DMS79 (cell line): ENCODE measurements around the gene EPHA2.
"Not testable (repeated sequence)": the region's sequence is repeated elsewhere in the genome, so short reads cannot be mapped to it uniquely, and the experiment has no call there.

Experiments
- DNase-seq: peaks from one replicate; lab custom pipeline; 2025; lab: John Stamatoyannopoulos, UW

EPHA2 gene

GRCh38 chr1:16119504-16119903, 36.4 kb downstream of the EPHA2 start:
- no peak for DNase-seq

- DNase-seq: no peak
Measured at GRCh38 chr1:16118706-16119105, 37.2 kb downstream of the EPHA2 start.

GRCh38 chr1:16117936-16118335, 37.9 kb downstream of the EPHA2 start:
- no peak for DNase-seq

- DNase-seq: no peak
Measured at GRCh38 chr1:16117369-16117768, 38.5 kb downstream of the EPHA2 start.

- DNase-seq: no peak
Measured at GRCh38 chr1:16116625-16117024, 39.2 kb downstream of the EPHA2 start.

- DNase-seq: no peak
Measured at GRCh38 chr1:16116002-16116401, 39.9 kb downstream of the EPHA2 start.

GRCh38 chr1:16115468-16115983, 40.3 kb downstream of the EPHA2 start:
- no peak for DNase-seq

GRCh38 chr1:16114527-16115467, 41.1 kb downstream of the EPHA2 start:
- no peak for DNase-seq

- no peak for DNase-seq
Measured at GRCh38 chr1:16112596-16113555, 43.0 kb downstream of the EPHA2 start.

- no peak for DNase-seq
Measured at GRCh38 chr1:16111771-16112595, 43.9 kb downstream of the EPHA2 start.

- DNase-seq: no peak
Measured at GRCh38 chr1:16110884-16111283, 45.0 kb downstream of the EPHA2 start.

- DNase-seq: no peak
Measured at GRCh38 chr1:16110456-16110855, 45.4 kb downstream of the EPHA2 start.

- DNase-seq: no peak
Measured at GRCh38 chr1:16109571-16109970, 46.3 kb downstream of the EPHA2 start.

GRCh38 chr1:16107039-16107438, 48.8 kb downstream of the EPHA2 start:
- DNase-seq: not testable (repeated sequence)

GRCh38 chr1:16101623-16102022, 54.2 kb downstream of the EPHA2 start:
- DNase-seq: no peak

GRCh38 chr1:16099412-16099811, 56.5 kb downstream of the EPHA2 start:
- no peak for DNase-seq

GRCh38 chr1:16095447-16095846, 60.4 kb downstream of the EPHA2 start:
- no peak for DNase-seq

- no peak for DNase-seq
Measured at GRCh38 chr1:16094453-16095158, 61.3 kb downstream of the EPHA2 start.

- no peak for DNase-seq
Measured at GRCh38 chr1:16093611-16094010, 62.3 kb downstream of the EPHA2 start.

- no peak for DNase-seq
Measured at GRCh38 chr1:16092923-16093511, 62.9 kb downstream of the EPHA2 start.
